ENCODE measurements around the gene VWA5A. TPM values are rescaled to one million over a fixed set of nuclear protein-coding genes. Genes with fewer than 3 reads are reported as not detected.
"Not testable (repeated sequence)": the region's sequence is repeated elsewhere in the genome, so short reads cannot be mapped to it uniquely, and the experiment has no call there.

VWA5A gene
- total RNA-seq, 1 donor from 2014 or later: 22.0 TPM

GRCh38 chr11:124094731-124095130 is 20.5 kb upstream of the VWA5A start:
- DNase-seq: no peak

DNA sequence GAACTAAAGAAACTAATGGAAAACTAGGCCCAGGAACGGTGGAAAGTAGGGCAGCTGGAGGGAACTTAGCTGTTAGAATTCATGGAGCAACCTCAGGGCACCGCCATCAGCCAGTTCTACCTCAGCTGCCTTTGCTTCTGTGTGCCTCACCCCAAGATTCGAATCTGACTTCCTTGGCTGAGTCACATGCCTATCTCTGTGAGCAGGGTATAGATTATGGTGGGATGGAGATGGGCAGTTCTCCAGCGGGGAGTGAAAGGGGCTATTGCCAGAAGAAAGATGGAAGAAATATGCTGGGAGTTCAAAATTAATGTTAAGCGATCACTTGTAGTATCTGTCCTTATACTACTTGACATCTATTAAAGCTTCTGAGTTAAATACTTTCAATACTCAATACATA is 18.9 kb upstream of the VWA5A start:
- DNase-seq: no peak

DNA sequence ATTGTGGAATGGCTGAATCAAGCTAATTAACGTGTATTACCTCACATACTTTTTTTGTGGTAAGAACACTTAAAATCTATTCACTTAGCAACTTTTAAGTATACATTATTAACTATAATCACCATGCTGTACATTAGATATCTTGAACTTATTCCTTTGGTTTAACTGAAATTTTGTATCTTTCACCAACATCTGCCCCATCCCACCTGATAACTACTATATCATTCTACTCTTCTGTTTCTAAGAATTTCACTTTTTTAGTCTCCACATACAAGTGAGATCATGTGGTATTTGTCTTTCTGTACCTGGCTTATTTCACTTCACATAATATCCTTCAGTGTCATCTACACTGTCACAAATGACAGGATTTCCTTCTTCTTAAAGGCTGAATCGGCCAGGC is 17.1 kb upstream of the VWA5A start:
- DNase-seq: no peak

DNA sequence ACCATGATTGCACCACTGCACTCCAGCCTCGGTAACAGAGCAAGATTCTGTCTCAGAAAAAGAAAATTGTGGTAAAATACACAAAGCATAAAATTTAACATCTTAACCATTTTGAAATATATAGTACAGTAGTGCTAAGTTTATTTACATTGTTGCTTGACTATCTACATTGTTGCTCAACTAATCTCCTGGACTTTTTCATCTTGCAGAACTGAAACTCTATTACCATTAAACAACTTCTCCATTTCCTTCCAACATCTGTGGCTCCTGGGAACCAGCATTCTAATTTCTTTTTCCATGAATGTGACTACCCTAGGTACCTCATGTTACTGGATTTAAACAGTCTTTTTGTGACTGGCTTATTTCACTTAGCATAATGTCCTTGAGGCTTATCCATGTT is 13.5 kb upstream of the VWA5A start:
- no peak for DNase-seq

- no peak for DNase-seq
Measured at GRCh38 chr11:124108156-124108555, 7.1 kb upstream of the VWA5A start.

DNA sequence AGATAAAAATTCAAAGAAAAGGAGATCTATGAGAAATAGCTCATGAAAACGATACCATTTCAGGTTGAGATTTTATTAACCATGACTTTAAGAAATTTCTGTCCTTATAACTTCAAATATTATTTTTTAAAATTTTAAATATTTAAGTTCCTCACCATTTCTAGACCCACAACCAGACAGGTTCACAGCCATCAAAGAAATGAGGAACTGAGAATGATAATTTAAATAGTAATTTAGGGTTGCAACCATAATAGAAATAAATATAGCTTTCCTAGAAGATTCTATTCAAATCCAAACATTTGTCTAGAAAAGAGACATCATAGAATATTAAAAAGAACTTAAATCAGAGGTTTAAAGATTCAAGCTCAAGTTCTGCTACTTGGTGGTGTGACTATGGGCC is 5.9 kb upstream of the VWA5A start:
- no peak for DNase-seq

- DNase-seq: no peak
Measured at GRCh38 chr11:124110201-124110600, 5.0 kb upstream of the VWA5A start.

- no peak for DNase-seq
Measured at GRCh38 chr11:124113890-124114289, 1.4 kb upstream of the VWA5A start.

GRCh38 chr11:124115782-124116616 is 749 bp downstream of the VWA5A start:
- DNase-seq: no peak

- DNase-seq: no peak
Measured at GRCh38 chr11:124119103-124119502, 3.9 kb downstream of the VWA5A start.

DNA sequence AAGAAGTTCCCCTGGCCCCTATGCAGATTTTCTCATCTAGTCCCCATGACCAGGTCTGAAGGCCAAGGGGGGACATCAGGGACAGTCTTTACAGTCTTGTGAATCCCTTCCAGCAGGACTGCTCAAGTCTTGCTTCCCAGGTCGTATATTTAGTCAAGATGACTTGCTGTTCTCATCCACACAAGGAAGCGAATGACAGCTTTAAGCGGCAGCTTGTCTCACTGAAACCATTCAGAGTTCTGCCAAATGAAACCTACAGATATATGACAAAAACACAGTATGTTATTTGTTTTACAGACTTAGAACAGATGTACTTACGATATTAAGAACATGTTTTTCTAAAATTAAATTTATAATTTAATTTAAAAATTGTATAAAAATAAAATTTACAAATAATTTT is 5.6 kb downstream of the VWA5A start:
- DNase-seq: no peak

- DNase-seq: no peak
Measured at GRCh38 chr11:124122123-124122522, 6.9 kb downstream of the VWA5A start.

DNA sequence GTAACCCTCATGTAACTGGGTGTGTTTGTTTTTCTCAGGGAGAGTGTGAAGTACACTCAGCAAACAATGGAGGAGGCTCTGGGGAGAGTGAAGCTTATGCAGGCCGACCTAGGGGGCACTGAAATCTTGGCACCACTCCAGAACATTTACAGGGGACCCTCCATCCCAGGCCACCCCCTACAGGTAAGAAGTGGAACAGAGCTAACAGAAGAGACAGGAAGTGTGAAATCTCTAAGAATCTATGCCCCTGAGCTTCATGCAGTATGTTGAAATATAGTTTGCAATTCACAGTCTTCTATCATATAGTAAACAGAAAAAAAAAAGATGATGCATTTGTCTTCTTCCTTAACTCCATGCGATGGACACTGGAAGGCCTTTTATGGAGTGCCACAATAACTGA is 8.4 kb downstream of the VWA5A start:
- no peak for DNase-seq

GRCh38 chr11:124127134-124127533 is 11.9 kb downstream of the VWA5A start:
- not testable (repeated sequence) for DNase-seq

DNA sequence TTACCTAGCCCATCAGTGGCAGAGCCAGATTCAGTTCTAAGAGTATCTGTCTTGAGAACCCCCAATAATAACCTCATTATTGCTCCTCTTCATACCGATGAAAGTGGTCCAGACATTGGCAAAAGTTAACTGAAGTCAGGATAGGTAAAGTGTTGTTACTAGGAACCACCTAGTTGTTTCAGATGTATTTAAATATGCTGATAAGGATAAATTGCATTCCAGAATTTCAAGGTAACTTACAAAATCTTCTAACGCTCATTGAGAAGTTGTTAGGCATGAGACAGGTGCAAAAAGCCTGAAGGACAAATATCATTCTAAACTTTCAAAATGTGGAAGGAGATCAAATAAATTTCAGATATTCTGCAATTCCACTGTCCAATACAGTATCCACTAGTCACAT is 27.8 kb downstream of the VWA5A start:
- DNase-seq: no peak

DNA sequence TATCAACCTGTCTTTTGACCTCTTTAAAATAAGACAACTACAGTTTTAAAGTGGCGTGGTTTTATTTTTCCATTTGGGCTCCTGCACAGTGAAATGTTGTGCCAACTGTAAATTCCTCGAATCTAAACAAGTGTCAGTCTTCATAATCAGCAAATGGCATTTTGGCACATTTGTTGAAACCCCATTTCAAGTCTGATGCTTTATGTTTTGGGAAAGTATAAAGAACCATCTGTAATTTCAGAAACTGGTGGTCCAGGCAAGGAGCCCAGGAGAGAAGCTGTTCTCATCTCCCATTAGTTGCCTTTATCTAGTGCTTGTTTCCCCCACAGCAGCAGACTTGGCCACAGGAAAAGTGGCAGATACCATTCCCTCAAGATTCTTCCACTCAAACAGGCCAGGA is 32.7 kb downstream of the VWA5A start:
- no peak for DNase-seq

DNA sequence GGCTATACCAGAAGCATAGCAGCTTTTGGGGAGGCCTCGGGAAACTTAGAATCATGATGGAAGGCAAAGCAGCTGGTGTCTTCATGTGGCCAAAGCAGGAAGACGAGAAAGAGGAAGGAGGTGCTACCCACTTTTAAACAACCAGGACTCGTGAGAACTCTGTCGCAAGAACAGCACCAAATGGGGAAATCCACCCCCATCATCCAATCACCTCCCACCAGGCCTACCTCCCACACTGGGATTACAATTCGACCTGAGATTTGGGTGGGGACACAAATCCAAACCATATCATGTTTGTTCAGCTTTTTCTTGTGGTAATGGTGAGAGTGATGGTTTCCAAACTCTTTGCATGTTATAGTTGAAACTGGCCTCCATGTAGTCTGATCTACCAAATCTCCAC is 35.4 kb downstream of the VWA5A start:
- no peak for DNase-seq

DNA sequence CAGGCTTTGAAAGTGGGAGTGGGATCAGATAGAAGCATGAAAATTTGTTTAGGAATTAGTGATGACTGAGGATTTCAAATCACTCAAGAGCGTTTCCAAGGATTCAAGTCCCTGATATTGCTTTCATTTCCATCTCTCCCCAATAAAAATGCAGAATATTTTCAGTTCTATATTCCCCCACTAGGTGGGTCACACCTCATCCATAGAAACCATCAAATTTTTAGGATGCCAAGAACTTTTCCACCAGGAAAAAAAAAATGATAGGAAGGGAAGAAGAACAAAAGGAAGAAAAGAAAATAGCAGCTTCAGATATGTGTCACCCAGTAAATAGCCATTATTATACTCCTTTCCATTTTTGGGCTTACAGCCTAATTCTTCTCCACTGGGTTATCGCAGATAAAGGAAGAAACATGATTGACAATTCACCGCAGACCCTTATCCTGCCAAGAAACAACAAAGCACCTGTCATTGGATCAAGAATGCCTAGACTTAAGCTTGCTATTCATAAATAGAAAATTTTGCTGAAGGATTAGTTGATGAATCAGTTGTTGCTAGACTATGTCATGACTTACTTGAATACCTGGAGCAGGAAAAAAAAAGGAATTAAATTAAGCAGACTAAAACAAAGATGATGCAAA is 37.6 kb downstream of the VWA5A start:
- no peak for DNase-seq

DNA sequence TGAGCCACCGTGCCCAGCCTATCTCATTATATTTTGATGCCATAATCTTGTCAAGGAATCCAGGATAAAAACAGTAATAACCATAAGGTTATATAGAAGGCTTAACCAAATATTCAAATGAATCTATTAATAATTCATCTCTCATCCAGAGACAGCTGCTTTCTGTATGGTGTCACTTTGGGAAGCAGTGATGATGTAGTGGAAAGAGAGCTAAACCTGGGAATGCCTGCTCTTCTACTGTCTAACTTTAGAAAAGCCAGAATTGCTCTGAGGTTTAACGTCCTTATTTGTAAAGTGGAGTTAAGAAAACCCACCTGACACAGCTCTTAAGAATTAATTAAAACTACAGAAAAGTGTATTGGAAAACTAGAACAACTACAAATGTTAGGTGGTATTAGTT is 38.6 kb downstream of the VWA5A start:
- no peak for DNase-seq

GRCh38 chr11:124159481-124159880 is 44.2 kb downstream of the VWA5A start:
- DNase-seq: no peak

DNA sequence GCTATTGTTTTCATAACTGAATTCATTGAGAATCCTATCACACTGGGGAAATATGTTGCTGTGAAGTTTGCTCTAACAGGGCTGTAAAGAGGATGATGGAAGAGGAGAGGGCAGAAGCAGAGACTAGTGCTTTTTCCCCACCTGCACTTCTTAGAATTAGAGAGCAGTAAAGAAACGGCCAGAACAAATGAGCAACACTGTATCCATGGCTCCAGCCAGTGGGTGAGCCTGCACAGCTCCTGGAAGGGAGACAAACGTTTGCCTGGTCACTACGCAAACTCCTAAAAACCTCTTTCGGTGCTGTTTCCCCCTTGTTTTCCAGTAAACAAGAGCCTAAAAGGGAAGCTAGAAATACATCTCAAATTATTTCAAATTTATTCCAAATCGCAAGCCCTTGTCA is 45.7 kb downstream of the VWA5A start:
- no peak for DNase-seq

- DNase-seq: no peak
Measured at GRCh38 chr11:124167826-124168231, 52.6 kb downstream of the VWA5A start.

DNA sequence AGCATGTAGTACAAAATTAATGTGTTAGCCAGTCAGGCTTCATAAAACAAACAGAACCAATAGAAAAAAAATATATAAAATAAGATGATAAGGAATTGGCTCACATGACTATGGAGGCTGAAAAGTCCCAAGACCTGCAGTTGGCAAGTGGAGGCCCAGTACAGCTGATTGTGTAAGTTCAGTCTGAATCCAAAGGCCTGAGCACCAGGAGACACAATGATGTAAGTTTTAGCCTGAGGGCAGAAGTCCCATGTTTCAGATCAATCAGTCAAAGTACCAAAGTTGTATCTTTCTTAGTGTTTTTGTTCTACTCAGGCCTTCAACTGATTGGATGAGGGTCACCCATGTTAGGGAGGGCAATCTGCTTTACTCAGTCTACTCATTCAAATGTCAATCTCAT is 53.5 kb downstream of the VWA5A start:
- DNase-seq: no peak

- not testable (repeated sequence) for DNase-seq
Measured at GRCh38 chr11:124170315-124170714, 55.1 kb downstream of the VWA5A start.

Data from skin of body (tissue), 2 donors.